AG04450 (cell line): Measurements from ENCODE around the gene ATXN1. TPM values are rescaled to one million over a fixed set of nuclear protein-coding genes. Genes with fewer than 3 reads are reported as not detected.

ENCODE experiments used
- CTCF ChIA-PET: fragments of 300-600, 350-600 bp; formaldehyde crosslinking; extraction: SDS; loops from one replicate; lab custom pipeline; 2022; ENCODE audit warnings: antibody characterized with exemption, inconsistent platforms; lab: Charles Lee
- POLR2A ChIA-PET: fragments of 350-600 bp; formaldehyde crosslinking; extraction: SDS; loops from one replicate; lab custom pipeline; 2021; ENCODE audit warnings: antibody characterized with exemption, inconsistent platforms; lab: Yijun Ruan, JAX
- DNase-seq: peaks from one replicate; pipeline ENCODE4 v3.0.0-alpha.2; 2011; ENCODE audit warnings: low read depth, low spot score
- H3K27ac ChIP-seq: one replicate; pipeline ENCODE4 v1.5.1; 2012; ENCODE audit warnings: low read depth, low read length, control low read depth
- H3K27me3 ChIP-seq: one replicate; pipeline ENCODE4 v1.6.0; 2012; ENCODE audit warnings: low read length; ENCODE audit not compliant: control insufficient read depth, insufficient read depth
- H3K4me3 ChIP-seq: 2 replicates; pipeline ENCODE4 v1.5.1; 2011; ENCODE audit warnings: mild to moderate bottlenecking, low read depth, low read length, control low read depth
- H3K9me3 ChIP-seq: 2 replicates; pipeline ENCODE4 v1.5.1; 2012; ENCODE audit warnings: low read length; ENCODE audit not compliant: control insufficient read depth, insufficient read depth
- polyA plus RNA-seq: library from polyadenylated mRNA; depleted of rRNA; stranded (reverse); fragments of >200 nt; gene quantifications from 2 replicates; pipeline ENCODE4 v1.2.3, GENCODE V29; 2011
- TF ChIP-seq, protein P1 (sequence below): IDR thresholded peaks from 2 replicates; pipeline ENCODE4 v1.5.1; 2011; ENCODE audit warnings: low read depth, low read length, control low read depth, inconsistent platforms

ATXN1 gene
- polyA plus RNA-seq, 1 experiment, result 12.6 TPM

DNA sequence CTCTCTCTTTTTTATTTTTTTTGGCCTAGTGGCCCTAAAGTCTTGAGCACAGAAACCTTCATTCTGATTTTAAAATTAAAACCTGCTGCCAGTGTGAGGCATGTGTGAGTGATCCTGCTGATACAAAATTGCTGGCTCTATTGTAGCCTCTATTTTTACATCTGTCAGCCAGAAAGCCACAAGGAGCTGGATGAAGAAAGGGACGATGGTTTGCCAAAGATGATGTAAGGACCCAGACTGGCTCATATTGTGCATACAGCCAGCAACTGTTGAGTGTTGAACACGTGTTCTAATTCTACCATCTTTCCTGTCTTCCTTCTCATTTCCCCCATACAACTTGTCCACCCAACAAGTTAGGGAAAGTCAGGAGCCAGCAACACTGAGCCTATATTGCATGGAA lies 40.8 kb upstream of the ATXN1 start:
- ChIA-PET POLR2A (no interaction called here), CTCF (interaction anchor here (0.8 to 1.2 kb wide), 2 partner anchors 17 to 31 kb away, joined by 3 to 5 read pairs; no protein-coding TSS in a partner anchor)
- DNase-seq, result no peak
- Histone ChIP-seq H3K27me3 (no peaks in the 10 kb centered on the region), H3K4me3 (no peak overlapping the region), H3K9me3 (no peaks in the 10 kb centered on the region), H3K27ac (no peak overlapping the region)
- TF ChIP-seq, protein P1, sequence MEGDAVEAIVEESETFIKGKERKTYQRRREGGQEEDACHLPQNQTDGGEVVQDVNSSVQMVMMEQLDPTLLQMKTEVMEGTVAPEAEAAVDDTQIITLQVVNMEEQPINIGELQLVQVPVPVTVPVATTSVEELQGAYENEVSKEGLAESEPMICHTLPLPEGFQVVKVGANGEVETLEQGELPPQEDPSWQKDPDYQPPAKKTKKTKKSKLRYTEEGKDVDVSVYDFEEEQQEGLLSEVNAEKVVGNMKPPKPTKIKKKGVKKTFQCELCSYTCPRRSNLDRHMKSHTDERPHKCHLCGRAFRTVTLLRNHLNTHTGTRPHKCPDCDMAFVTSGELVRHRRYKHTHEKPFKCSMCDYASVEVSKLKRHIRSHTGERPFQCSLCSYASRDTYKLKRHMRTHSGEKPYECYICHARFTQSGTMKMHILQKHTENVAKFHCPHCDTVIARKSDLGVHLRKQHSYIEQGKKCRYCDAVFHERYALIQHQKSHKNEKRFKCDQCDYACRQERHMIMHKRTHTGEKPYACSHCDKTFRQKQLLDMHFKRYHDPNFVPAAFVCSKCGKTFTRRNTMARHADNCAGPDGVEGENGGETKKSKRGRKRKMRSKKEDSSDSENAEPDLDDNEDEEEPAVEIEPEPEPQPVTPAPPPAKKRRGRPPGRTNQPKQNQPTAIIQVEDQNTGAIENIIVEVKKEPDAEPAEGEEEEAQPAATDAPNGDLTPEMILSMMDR, result no peak

DNA sequence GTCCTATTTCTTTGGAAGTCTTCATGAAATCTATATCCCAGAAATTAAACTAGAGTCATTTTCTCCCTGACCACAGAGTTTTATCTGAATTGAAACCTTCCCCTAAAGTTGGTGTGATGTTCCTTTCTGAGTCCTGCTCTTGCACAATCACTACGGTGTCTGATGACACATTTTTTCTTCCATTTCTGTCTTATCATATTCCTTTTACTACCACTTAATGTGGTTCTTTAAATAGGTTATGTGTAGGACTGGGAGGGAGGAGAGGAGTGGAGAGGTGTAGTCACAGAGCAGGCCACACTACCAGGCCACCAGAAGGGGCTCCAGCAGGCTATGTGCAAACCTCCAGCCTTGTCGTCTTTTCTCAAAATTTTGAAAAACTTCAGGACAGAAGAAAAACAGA lies 39.7 kb upstream of the ATXN1 start:
- Histone ChIP-seq H3K4me3 (no peak overlapping the region), H3K27me3 (no peaks in the 10 kb centered on the region), H3K9me3 (no peaks in the 10 kb centered on the region), H3K27ac (no peak overlapping the region)
- DNase-seq, result no peak
- CTCF ChIA-PET, result interaction anchor here (1.2 to 1.5 kb wide), 2 partner anchors 164 to 285 kb away, joined by 3 to 4 read pairs; no protein-coding TSS in a partner anchor
- TF ChIP-seq, protein P1, result no peak
- POLR2A ChIA-PET, result no interaction called here

DNA sequence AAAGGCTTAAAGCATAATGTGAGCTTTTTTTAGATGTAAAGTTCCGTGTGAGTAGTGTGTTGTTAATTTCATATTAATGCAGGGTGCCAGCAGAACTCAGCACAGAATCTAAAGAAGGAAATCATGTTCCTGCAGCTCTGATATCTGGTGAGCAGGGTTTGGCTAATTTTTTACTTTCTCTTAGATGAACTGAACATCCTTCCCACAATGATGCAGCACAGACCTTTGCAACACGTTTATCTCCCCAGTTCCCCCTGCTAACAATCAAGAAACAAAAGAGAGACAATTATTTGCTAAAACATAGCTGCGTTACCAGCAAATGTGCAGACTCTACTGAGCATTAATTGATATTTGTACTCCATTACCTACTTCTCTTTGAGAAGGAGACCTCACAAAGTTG lies 39.1 kb upstream of the ATXN1 start:
- POLR2A ChIA-PET, result no interaction called here
- Histone ChIP-seq H3K27ac (no peak overlapping the region), H3K27me3 (no peaks in the 10 kb centered on the region), H3K9me3 (no peaks in the 10 kb centered on the region), H3K4me3 (no peak overlapping the region)
- TF ChIP-seq, protein P1, result no peak
- CTCF ChIA-PET, result interaction anchor here (1.2 to 1.5 kb wide), 2 partner anchors 165 to 286 kb away, joined by 3 to 4 read pairs; no protein-coding TSS in a partner anchor
- no peak for DNase-seq

DNA sequence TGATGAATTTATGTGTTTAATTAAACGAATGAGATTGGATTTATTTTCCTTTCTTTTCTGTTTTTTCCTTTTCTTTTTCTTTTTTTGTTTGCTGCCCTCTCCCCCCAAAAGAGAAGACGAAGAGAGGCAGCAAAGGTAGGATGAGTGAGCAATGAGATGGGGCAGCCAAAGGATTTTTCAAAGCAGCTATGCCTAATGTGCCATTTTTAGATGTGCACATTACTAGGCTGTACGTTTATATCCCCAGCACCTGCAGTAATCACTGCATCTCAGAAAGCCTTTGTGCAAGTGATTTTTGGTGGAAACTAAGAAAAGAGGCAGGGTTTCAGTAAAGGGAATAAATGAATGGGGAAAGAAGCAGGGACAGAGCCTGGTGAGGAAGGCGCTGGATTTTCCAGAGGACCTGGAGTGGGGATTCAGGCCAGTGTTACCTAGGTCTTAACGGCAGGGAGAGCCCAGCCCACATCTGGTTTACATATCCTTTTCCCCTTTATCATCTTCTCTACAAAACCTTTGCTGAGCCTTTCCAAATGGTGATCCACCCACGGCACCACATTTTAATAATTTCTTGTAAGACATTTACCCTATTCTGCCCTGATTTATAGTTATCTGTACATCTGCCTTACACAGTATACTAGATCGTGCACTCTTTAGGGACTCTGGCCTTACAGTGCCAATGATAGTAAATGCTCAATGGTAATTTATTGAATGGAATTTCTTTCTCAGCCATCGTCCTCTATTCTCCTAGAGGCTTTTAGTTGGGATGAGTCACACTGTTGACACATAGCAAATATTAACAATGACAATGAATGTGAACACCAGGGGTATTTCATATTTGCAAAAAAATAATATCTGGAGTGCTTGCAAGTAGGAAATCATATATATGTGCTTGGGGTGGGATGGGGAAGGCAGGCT lies 38.3 kb upstream of the ATXN1 start:
- POLR2A ChIA-PET, result no interaction called here

More for the DNA sequence above, 38.3 kb upstream of the ATXN1 start:
- H3K4me3 ChIP-seq, result no peak overlapping the region
- no peak overlapping the region for H3K27ac ChIP-seq
- H3K27me3 ChIP-seq, result no peaks in the 10 kb centered on the region
- TF ChIP-seq, protein P1, result no peak
- no peak for DNase-seq
- no peaks in the 10 kb centered on the region for H3K9me3 ChIP-seq
- CTCF ChIA-PET, result interaction anchor here (1.2 kb wide), 1 partner anchor 166 kb away, joined by 3 read pairs; no protein-coding TSS in a partner anchor
